Dermis blood vessel endothelial cell (primary cell): ENCODE results near the gene ZDHHC7. TPM values are rescaled to one million over a fixed set of nuclear protein-coding genes. Genes with fewer than 3 reads are reported as not detected.
A peak's percentile ranks its signal among the peaks of the same experiment; 100 is the strongest.
"Not testable (repeated sequence)": the region's sequence is repeated elsewhere in the genome, so short reads cannot be mapped to it uniquely, and the experiment has no call there.

Experiments used
- DNase-seq: peaks from one replicate; pipeline ENCODE4 v3.0.0; 2010
- total RNA-seq: library from RNA; depleted of rRNA; stranded (reverse); fragments of >200 nt; gene quantifications from 2 replicates; pipeline ENCODE4 v1.2.3, GENCODE V29; 2014

ZDHHC7 gene
- total RNA-seq, 1 donor from 2014 or later: 61.6 TPM

DNA sequence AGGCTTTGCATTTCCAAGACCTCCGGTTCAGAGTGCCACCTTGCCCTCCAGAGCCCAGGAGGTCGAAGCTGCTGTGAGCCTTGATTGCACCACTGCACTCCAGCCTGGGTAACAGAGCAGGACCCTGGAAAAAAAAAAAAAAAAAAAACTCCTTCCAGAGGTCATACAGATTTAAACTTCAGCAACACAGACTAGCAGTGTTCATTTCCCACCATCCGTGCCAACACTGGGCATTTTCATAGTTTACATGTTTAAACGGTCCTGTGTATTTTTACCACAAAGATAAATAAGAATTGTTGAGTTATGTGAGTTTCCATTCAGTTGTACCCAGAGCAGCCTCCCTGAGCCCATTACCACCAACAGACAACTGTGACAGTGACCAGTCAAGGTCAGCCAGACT, 50.4 kb downstream of the ZDHHC7 start:
- no peak for DNase-seq

GRCh38 chr16:84959784-84960417, 51.4 kb downstream of the ZDHHC7 start:
- no peak for DNase-seq

DNA sequence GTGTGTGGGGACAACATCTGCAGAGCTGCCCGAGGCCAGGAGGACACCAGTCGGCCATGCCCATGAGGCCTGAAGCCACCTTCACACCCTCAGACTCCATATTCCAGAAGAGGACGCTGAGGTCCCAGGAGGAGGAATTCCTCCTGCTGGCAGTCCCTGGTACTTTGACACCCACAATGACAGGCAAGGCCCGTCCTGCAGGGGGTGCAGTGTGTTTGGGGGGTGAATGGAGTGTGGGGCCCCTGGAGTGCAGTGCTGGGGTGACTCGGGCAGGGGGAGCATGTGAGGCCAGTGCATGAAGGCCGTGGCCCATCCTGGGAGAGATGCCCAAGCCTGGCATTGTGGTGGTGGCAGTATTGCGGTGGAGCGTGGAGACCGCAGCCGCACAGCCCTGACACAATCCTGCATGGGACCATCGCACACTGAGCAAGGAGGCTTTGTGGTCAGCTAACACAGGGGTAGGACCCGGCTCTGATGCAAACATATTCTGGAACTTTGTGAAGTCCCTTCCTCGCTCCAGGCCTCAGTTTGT, 52.2 kb downstream of the ZDHHC7 start:
- DNase-seq: peak; percentile 17

DNA sequence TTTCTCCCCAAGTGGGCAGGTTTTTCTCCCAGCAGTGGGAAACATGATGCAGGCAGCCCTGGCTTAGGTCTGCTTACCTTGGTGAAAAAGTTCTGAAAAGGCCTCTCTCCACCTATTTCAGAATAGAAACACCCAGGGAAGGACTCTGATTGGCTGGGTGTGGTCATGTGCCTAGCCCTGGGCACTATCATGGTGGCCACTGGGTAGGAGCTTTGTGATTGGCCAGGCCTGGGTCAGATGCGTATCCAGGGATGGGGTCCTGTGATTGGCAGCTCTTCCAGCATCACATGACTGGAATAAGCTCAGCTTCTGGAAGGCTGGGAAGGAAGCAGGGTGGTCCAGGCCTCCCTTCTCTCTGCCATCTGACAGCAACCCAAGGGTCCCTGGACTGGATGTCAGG, 53.5 kb downstream of the ZDHHC7 start:
- DNase-seq: no peak

GRCh38 chr16:84957192-84957591, 54.1 kb downstream of the ZDHHC7 start:
- no peak for DNase-seq

GRCh38 chr16:84955427-84955826, 55.9 kb downstream of the ZDHHC7 start:
- no peak for DNase-seq

DNA sequence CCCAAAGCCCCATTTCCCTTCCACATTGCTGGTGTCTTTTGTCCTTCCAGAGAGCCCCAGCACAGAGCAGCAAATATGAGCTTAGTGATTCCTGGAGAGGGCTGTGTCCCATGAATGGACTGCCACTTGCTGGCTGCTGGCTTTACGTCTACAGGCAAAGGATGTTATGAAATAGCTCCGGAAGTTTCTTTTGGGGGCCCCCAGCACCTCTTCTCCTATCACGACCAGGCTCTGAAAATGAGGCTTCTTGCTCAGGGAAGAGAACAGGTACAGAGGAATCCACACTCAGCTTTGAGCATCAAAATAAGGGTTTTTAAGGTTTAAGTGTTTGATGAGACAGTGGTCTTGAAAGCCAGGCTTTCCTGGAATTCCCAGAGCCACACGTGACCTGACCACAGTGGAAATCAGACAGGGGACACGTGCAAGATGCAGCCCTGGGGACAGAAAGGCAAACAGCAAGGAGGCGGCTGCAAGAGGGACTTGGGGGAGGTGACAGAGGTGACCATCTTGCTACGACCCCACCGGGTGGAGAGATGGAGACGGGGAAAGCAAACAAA, 58.1 kb downstream of the ZDHHC7 start:
- DNase-seq: no peak

DNA sequence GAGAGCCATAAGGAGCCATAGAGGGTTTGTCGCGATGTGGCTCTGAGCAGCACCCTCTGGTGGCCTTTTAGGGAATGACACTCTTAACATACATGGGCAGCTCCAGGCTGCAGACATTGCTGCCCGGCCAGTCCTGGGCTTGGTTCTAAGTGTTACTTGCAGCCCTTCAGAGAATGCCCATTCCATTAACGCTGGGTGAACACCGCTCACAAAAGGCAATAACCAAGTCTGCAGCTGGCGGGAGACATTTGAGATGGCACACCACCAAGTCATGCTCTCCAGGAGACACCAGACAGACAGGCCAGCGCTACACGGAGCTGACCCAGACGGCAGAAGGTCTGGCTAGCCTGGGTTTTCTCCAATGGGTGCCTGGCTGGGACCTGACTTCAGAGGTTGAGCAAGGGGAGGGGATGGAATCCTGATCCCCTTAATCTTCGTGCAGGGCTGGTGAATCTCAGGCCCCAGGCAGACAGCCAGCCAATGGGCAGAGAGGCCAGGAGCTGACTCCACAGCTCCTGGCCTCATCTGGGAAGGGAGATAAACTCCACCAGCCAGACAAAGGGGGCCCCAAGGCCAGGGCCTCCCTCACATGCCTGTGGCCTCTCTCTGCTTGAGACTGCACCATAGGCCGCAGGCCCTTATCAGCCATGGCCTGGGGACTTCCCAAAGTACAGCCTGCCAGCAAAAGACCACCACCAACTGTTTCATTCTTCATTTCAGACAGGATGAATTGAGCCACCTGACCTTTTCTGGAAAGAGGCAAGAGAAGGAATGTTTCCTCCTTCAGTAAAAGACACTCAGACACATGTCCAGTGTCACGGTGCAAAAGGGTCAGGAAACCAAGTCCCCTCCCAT, 58.8 kb downstream of the ZDHHC7 start:
- DNase-seq: peak; percentile 91

GRCh38 chr16:84950906-84951305, 60.4 kb downstream of the ZDHHC7 start:
- DNase-seq: peak; percentile 41

DNA sequence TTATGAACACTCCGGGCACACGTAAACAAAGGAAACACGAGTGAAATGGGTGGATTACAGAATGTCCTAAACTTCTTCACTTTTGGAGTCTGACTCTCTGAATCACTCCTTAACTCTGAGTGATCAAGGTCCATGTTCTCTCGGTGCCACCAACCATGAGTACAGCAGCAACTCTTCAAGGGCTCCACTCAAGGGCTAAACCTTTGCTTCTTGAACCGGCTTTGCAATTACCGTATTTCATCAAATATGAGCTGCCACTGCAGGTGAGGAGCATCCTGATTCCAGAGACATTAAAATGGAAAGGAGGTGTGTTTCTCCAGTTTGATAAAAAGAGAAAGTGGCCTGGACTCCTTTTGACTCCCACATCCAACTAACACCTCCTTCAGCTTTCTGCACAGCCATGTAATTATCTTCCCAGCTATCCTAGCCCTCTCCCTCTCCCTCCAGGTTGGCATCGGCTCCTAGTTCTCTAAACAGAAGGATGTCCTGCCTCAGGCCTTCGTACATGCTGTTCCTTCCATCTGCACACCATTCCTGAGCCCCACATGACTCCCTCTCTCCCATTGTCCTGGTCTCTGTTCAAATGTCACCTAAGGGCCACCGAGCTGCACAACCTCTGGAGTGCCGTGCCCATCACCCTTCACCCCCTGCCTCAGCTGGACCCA, 61.4 kb downstream of the ZDHHC7 start:
- no peak for DNase-seq

DNA sequence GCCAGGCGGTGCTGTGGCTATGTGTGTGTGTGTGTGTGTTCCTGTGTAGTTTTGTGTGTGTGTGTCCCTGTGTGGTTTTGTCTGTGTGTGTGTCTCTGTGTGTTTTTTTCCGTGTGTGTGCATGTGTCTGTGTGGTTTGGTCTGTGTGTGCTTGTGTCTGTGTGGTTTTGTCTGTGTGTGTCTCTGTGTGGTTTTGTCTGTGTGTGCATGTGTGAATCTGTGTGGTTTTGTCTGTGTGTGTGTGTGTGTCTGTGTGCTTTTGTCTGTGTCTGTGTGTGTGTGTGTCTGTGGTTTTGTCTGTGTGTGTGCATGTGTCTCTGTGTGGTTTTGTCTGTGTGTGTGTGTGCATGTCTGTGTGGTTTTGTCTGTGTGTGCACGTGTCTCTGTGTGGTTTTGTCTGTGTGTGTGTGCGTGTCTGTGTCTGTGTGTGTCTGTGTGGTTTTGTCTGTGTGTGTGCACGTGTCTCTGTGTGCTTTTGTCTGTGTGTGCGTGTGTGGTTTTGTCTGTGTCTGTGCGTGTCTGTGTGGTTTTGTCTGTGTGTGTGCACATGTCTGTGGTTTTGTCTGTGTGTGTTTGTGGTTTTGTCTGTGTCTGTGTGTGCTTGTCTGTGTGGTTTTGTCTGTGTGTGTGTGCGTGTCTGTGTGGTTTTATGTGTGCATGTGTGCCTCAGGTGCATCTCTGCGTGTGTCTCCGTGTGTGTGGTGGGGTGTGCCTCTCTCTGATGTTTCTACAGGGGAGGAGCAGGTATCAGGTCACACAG, 62.3 kb downstream of the ZDHHC7 start:
- no peak for DNase-seq

DNA sequence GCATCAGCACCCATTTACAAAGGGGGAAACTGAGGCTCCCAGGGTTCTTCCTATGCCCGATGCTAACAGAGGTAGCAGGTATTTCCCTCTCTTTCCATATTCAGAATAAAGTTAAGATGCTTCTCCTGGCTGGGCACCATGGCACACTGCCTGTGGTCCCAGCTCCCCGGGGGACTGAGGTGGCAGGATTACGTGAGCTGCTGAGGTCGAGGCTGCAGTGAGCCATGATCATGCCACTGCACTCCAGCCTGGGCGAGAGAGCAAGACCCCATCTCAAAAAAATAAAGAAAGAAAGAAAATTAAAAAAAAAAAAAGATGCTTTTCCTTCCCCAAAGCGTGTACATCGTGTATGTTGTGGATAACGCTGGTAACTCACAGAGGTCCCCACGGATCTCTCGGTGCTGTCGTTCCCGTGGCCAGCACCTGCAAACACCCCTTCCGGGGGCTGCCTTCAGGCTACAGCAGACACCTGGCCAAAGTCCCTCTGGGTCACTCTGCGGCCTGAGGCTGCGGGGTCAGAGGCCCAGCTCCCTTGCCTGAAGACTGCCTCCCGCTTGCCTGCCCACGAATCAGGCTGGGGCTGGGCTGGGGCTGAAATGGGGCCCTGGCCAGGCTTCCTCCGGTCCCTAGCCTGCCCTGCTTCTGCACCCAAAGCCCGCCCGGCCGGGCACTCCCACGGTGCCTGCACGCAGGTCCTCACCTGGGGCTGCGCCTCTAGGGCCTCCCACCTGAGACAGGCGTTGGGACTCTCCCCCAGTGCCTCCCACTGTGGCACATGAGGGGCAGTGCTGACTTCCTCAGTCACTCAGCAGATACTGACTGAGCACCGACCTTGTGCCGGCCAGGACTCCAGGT, 63.1 kb downstream of the ZDHHC7 start:
- no peak for DNase-seq

DNA sequence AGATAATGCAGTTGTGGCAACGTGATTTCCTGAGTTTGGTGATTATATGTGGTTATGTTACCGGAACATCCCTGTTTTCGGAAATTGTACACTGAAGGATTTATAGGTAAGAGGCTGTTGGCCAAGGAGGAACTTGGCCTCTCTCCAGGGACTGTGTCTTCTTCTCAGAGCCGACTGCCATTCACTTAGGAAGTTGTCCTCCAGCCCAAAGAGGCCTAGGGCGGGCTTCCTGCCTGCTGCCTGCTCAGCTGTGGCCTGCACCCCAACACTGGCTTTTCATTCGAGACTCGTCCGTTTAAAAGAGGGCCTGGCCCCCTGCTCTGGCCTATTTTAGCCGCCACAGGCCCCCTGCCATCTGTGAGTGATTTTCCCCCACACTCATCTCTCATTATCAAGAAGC, 64.3 kb downstream of the ZDHHC7 start:
- DNase-seq: peak; percentile 19

DNA sequence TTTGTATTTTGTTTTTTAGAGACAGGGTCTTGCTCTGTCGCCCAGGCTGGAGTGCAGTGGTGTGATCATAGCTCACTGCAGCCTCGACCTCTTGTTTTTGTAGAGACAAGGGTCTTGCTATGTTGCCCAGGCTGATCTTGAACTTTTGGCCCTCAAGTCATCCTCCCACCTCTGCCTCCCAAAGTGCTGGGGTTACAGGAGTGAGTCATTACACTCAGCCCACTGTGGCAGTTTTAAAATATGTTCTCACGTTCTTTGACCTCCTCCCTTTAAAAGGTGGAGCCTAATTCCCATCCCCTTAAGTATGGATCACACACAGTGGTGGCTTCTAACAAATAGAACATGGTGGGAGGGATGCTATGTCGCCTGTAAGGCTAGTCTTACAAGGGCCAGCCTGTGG, 67.7 kb downstream of the ZDHHC7 start:
- DNase-seq: no peak

GRCh38 chr16:84942786-84943185, 68.5 kb downstream of the ZDHHC7 start:
- no peak for DNase-seq

DNA sequence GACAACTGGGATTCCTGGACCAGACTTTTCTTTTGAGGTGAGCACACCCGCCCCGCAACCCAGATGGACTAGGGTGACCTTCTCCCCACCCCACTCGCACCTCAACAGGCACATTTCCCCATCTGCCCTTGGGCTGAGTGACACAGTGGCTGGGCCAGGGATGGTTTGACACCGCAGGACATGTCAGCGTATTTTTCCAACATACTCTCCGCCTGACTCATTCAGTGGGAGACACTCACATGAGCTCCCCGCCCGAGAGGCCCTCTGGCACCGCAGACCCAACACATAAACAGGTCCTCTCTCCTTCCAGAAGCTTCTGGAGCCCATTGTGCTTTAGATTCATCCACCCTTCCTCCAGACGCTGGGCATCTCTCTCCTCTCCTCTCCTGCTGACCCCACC, 69.4 kb downstream of the ZDHHC7 start:
- no peak for DNase-seq

DNA sequence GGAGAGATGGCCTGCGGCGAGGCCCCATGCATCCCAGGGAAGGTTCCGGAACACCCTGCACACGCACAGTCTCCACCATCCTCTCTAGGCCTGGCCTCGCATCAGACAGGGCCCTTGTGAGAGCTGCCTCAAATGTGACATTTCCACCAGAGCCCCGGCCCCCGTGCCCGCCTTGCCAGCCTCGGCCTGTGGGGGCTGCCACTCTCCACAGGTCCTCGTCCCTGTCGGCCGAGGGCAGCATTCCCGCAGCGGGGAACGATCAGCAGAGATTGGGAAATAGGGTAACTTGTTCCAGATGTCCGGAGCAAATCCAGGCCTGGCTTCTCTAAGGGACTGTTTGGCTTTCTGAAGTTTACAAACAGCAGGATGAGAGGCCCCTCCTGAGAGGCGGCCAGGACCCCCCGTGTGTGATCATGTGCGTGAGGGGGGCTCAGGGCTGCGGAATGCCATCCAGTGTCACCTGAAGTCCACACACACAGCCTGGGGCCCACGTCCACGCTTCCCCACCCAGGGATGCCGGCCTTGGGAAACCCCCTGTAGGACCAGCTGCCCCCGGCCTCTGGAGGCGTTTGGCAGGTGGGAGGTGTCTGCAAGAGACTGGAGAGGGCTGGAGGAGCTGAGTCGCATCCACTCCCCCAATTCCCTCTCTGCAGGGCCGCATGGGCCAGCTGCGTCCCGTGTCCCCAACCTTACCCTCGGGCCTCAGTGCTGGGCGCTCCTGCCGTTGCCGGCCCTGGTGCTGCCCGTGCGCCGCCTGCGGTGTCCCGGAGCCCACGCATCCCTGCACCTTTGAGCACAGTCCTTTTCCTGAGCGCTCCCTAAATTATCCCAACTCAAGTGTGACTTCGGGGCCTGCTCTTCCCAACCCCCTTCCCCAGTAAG, 70.4 kb downstream of the ZDHHC7 start:
- DNase-seq: no peak

DNA sequence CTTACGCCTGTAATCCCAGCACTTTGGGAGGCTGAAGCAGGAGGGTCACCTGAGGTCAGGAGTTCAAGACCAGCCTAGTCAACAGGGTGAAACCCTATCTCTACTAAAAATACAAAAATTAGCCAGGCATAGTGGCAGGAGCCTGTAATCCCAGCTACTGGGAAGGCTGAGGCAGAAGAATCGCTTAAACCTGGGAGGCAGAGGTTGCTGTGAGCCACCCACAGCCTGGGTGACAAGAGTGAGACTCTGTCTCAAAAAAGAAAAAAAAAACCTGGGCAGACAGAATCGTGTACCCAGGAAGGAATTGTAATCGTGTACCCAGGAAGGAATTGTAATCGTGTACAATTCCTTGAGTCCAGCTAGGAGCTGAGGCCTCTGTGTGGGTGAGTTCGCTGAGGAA, 72.7 kb downstream of the ZDHHC7 start:
- DNase-seq: not testable (repeated sequence)

GRCh38 chr16:84937196-84938005, 73.9 kb downstream of the ZDHHC7 start:
- no peak for DNase-seq
